ENCODE measurements around the gene DAP3.

GRCh38 chr1:155760751-155761475, 72.0 kb downstream of the DAP3 start:
- TF ChIP-seq ZEB2 (tag by site-specific recombination; IDR thresholded peaks at IDR 0.05) (no peak), CTCF (tag by site-specific recombination; IDR thresholded peaks at IDR 0.05) (no peak), ZBTB10 (tag by site-specific recombination; IDR thresholded peaks at IDR 0.05) (no peak)
